Peyer's patch (tissue), 4 donors: ENCODE data around the gene CEACAM19. TPM values are rescaled to one million over a fixed set of nuclear protein-coding genes. Genes with fewer than 3 reads are reported as not detected.
"Not testable (repeated sequence)": the region's sequence is repeated elsewhere in the genome, so short reads cannot be mapped to it uniquely, and the experiment has no call there.

Experiments
- DNase-seq, 3 donors: peaks; one replicate each; pipeline ENCODE4 v3.0.0-alpha.2; 2017 to 2019
- H3K27ac ChIP-seq, 4 donors: fragments of 200-600 bp; sonication (generic); one replicate each; pipeline ENCODE4 v1.5.1; 2016 to 2019
- H3K27me3 ChIP-seq, 2 donors: fragments of 200-600 bp; sonication (generic); one replicate each; pipeline ENCODE4 v1.5.1; 2019
- H3K36me3 ChIP-seq, 3 donors: fragments of 200-600 bp; sonication (generic); one replicate each; pipeline ENCODE4 v1.5.1; 2016 to 2019
- H3K4me1 ChIP-seq, 4 donors: fragments of 200-600 bp; sonication (generic); one replicate each; pipeline ENCODE4 v1.5.1; 2016 to 2019
- H3K4me3 ChIP-seq, 4 donors: fragments of 200-600 bp; sonication (generic); 1 replicate in 3 of 4; 2 replicates in 1 of 4; pipeline ENCODE4 v1.5.1; 2016 to 2019; ENCODE audit warnings: mild to moderate bottlenecking in 1 of 4
- H3K9me3 ChIP-seq, 4 donors: fragments of 200-600 bp; sonication (generic); one replicate each; pipeline ENCODE4 v1.5.1; 2016 to 2019; ENCODE audit warnings: mild to moderate bottlenecking in 1 of 4
- POLR2A ChIP-seq, 2 donors: fragments of 450-650 bp; IDR thresholded peaks; one replicate each; pipeline ENCODE4 v1.5.1; 2017; ENCODE audit warnings: antibody characterized with exemption in 2 of 2, mild to moderate bottlenecking in 2 of 2, moderate library complexity in 2 of 2
- total RNA-seq, 4 donors: library from RNA; depleted of rRNA; stranded (reverse); fragments of >200 nt; gene quantifications; one replicate each; pipeline ENCODE4 v1.1.0, GENCODE V29; 2016
- TF ChIP-seq, protein P1 (sequence below), 6 experiments: fragments of 450-650 bp in 4 of 6; fragments of 200-600 bp in 2 of 6; sonication (generic) in 1 of 6; IDR thresholded peaks; one replicate each; pipeline ENCODE4 v1.5.1; 2017 to 2019; ENCODE audit warnings: antibody characterized with exemption in 6 of 6, mild to moderate bottlenecking in 3 of 6, moderate library complexity in 1 of 6

The CEACAM19 gene
- total RNA-seq, 4 donors from 2014 or later, result 4.4 to 16.9 (median 13.3) TPM

DNA sequence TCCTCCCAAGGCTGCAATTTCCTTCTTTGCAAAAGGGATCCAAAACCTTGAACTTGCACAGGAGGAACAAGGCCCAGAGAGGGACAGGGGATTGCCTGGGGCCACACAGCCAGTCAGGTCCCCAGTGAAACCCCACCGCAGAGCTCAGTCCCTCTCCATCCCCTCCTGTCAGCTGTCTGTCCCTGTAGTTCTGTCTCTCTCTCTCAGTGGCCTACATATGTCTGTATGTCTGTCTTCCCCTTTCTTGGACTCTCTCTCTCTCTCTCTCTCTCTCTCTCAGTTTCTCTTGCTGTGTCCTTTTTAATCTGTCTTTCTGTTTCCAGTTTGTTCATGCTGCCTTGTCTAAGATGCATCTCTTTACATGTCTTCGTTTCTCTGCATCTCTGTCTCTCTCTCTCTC, 11.5 kb downstream of the CEACAM19 start:
- Histone ChIP-seq H3K36me3 (no peaks in the 10 kb centered on the region), H3K4me3 (no peak overlapping the region), H3K4me1 (peaks cover 0 to 10% (median 0%) of the 10 kb centered on the region in 4 donors), H3K27me3 (no peaks in the 10 kb centered on the region), H3K9me3 (no peaks in the 10 kb centered on the region), H3K27ac (no peak overlapping the region)
- TF ChIP-seq POLR2A (IDR thresholded peaks at IDR 0.05), result no peak
- TF ChIP-seq, protein P1, sequence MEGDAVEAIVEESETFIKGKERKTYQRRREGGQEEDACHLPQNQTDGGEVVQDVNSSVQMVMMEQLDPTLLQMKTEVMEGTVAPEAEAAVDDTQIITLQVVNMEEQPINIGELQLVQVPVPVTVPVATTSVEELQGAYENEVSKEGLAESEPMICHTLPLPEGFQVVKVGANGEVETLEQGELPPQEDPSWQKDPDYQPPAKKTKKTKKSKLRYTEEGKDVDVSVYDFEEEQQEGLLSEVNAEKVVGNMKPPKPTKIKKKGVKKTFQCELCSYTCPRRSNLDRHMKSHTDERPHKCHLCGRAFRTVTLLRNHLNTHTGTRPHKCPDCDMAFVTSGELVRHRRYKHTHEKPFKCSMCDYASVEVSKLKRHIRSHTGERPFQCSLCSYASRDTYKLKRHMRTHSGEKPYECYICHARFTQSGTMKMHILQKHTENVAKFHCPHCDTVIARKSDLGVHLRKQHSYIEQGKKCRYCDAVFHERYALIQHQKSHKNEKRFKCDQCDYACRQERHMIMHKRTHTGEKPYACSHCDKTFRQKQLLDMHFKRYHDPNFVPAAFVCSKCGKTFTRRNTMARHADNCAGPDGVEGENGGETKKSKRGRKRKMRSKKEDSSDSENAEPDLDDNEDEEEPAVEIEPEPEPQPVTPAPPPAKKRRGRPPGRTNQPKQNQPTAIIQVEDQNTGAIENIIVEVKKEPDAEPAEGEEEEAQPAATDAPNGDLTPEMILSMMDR (IDR thresholded peaks at IDR 0.05), result no peak
- DNase-seq, result no peak

DNA sequence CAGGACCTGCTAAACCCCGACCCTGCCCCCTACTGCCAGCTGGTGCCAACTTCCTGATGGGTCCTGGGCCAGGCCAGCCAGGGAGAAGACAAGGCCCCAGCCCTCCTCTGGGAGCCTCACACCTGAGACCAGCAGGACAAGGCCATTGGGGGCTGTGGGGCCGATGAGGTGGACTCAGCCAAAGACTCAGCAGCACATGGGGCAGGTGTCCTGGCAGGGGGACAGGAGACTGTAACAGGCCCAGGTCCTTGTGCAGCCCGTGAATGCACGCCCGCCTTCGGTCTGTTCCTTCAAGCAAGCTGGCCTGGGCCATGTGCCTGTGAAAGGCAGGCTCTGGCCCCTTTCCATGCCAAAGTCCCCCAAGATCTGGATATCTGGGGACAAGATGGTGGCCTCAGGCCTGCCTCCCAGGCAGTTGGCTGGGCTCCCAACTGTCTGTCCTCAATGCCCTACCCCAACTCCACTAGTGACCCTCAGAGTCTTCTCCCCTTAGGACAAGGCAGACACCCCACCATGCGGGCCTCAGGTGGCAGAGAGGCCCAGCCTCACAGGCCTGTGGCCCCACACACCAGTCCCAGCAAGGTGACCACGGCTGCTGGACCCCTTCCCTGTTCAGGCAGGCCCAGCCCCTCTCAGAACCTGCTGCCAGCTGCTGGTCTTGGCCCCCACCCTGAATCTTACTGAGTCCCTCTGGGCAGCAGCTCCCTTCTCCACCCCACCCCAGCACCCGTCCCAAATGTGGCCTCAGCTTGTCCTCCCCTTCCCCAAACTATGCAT, 12.3 kb downstream of the CEACAM19 start:
- H3K36me3 ChIP-seq, result no peaks in the 10 kb centered on the region
- H3K9me3 ChIP-seq, result no peaks in the 10 kb centered on the region
- H3K4me1 ChIP-seq, result peaks cover 0 to 10% (median 0%) of the 10 kb centered on the region in 4 donors
- TF ChIP-seq, protein P1 (IDR thresholded peaks at IDR 0.05), result no peak
- TF ChIP-seq POLR2A (IDR thresholded peaks at IDR 0.05), result no peak
- DNase-seq, result no peak
- H3K4me3 ChIP-seq, result no peak overlapping the region
- no peak overlapping the region for H3K27ac ChIP-seq
- no peaks in the 10 kb centered on the region for H3K27me3 ChIP-seq

DNA sequence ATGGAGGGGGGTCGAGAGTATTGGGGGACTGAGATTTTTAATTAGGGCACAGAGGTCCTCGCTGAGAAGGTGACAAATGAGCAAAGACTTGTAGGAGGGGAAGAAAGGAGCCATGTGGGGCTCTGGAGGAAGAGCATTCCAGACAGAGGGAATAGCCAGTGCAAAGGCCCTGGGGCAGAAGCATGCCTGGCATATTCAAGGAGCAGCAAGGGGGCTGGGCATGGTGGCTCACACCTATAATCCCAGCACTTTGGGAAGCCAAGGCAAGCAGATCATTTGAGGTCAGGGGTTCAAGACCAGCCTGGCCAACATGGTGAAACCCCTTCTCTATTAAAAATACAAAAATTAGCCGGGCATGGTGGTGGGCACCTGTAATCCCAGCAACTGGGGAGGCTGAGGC, 13.1 kb downstream of the CEACAM19 start:
- not testable (repeated sequence) for H3K36me3 ChIP-seq, H3K4me3 ChIP-seq, H3K9me3 ChIP-seq, DNase-seq, H3K27me3 ChIP-seq
- Histone ChIP-seq H3K4me1 (peaks cover 0 to 15% (median 0%) of the 10 kb centered on the region in 4 donors), H3K27ac (peak overlapping the region in 2 of 4 donors; percentile 39 to 64)

DNA sequence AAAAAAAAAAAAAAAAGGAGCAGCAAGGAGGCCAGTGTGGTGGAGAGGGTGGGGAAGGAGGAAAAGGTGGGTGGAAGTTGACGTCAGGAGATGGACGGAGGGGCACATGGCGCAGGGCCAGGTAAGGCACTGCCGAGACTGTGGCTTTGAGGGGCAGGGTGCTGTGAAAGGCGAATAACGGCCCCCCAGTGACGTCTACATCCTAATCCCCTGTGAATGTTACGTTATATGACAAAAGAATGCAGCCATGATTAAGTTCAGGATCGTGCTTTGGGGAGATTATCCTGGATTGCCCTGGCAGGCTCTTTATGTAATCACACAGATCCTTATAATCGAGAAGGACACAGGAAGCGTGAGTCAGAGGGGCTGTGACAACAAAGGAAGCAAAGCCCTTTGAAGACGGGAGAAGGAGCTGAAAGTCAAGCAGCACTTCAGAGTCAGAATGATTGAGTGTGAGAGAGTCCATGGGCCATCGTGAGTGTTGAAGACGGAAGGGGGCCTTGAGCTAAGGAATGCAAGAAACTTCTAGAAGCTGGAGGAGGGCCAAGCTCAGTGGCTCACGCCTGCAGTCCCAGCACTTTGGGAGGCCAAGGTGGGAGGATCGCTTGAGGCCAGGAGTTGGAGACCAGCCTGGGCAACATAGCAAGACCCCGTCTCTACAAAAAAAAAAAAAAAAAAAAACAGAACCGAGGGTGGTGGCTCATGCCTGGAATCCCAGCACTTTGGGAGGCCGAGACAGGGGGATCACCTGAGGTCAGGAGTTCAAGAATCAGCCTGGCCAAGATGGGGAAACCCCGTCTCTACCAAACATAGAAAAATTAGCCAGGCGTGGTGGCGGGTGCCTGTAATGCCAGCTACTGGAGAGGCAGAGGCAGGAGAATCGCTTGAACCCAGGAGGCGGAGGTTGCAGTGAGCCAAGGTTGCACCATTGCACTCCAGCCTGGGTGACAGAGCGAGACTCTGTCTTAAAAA, 13.9 kb downstream of the CEACAM19 start:
- H3K4me3 ChIP-seq, result no peak overlapping the region
- peak overlapping the region in 2 of 4 donors; percentile 39 to 64 for H3K27ac ChIP-seq
- no peaks in the 10 kb centered on the region for H3K36me3 ChIP-seq
- TF ChIP-seq, protein P1 (IDR thresholded peaks at IDR 0.05), result no peak
- TF ChIP-seq POLR2A (IDR thresholded peaks at IDR 0.05), result no peak
- peak in 1 of 3 donors; percentile 77 for DNase-seq
- H3K4me1 ChIP-seq, result peaks cover 0 to 23% (median 0%) of the 10 kb centered on the region in 4 donors
- H3K27me3 ChIP-seq, result no peaks in the 10 kb centered on the region
- no peaks in the 10 kb centered on the region for H3K9me3 ChIP-seq

DNA sequence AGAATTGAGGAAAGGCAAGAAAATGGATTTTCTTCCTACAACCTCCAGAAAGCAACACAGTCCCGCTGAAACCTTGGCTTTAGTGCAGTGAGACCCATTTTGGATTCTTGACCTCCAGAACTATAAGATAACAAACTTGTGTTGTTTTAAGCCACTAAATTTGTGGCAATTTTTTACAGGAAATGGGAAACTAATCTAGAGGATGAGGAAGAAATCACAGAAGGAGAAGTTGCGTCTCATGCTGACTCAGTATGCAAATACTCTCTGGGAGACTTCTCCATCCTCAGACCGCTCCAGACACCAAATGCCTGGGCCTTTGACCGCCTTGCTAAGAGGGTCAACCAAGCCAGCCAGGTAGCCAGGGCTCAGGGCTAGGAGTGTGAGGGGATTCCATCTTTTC, 14.6 kb downstream of the CEACAM19 start:
- H3K27ac ChIP-seq, result peak overlapping the region in 1 of 4 donors; percentile 39
- H3K4me1 ChIP-seq, result peaks cover 0 to 19% (median 0%) of the 10 kb centered on the region in 4 donors
- H3K4me3 ChIP-seq, result no peak overlapping the region
- H3K27me3 ChIP-seq, result no peaks in the 10 kb centered on the region
- H3K36me3 ChIP-seq, result no peaks in the 10 kb centered on the region
- H3K9me3 ChIP-seq, result no peaks in the 10 kb centered on the region
- DNase-seq, result peak in 1 of 3 donors; percentile 28
- TF ChIP-seq POLR2A (IDR thresholded peaks at IDR 0.05), result no peak
- TF ChIP-seq, protein P1 (IDR thresholded peaks at IDR 0.05), result no peak
